WTC11 (cell line): ENCODE measurements around the gene ATP8B4.

Source experiments
- ATF3 ChIP-seq: sonication (generic); formaldehyde crosslinking; conservative IDR thresholded peaks from 2 replicates; pipeline ENCODE4 v1.8.1; 2022; ENCODE audit warnings: mild to moderate bottlenecking, missing genetic modification reagents
- CTCF ChIP-seq: fragments of 200-600 bp; IDR thresholded peaks from 2 replicates; pipeline ENCODE4 v1.8.0; 2022; ENCODE audit warnings: antibody characterized with exemption
- E2F5 ChIP-seq: sonication (generic); formaldehyde crosslinking; IDR thresholded peaks from 2 replicates; pipeline ENCODE4 v1.8.1; 2022; ENCODE audit warnings: mild to moderate bottlenecking, moderate library complexity, missing genetic modification reagents
- FOXP4 ChIP-seq: sonication (generic); formaldehyde crosslinking; IDR thresholded peaks from 2 replicates; pipeline ENCODE4 v1.8.0; 2022; ENCODE audit warnings: mild to moderate bottlenecking, missing genetic modification reagents
- IRF2 ChIP-seq: sonication (generic); formaldehyde crosslinking; IDR thresholded peaks from 2 replicates; pipeline ENCODE4 v1.8.0; 2022; ENCODE audit warnings: low read depth, missing genetic modification reagents, borderline replicate concordance
- SP1 ChIP-seq: sonication (generic); formaldehyde crosslinking; conservative IDR thresholded peaks from 2 replicates; pipeline ENCODE4 v1.8.1; 2022; ENCODE audit warnings: missing genetic modification reagents
- ZNF396 ChIP-seq: fragments of 250-450 bp; sonication (Bioruptor Pico); IDR thresholded peaks from 2 replicates; pipeline ENCODE4 v1.8.0; 2021; ENCODE audit warnings: mild to moderate bottlenecking, moderate library complexity, borderline replicate concordance

- no peak for TF ChIP-seq ATF3
- TF ChIP-seq CTCF = no peak
- no peak for TF ChIP-seq FOXP4 (CRISPR knock-in tag)
- no peak for TF ChIP-seq SP1 (CRISPR knock-in tag)
- TF ChIP-seq E2F5 (CRISPR knock-in tag) = no peak
- TF ChIP-seq ZNF396 = no peak
- no peak for TF ChIP-seq IRF2 (CRISPR knock-in tag)
Observed at GRCh38 chr15:49926740-49927139, 192.3 kb downstream of the ATP8B4 start.
